H1 (cell line): ENCODE results near the gene RTL9. TPM values are rescaled to one million over a fixed set of nuclear protein-coding genes. Genes with fewer than 3 reads are reported as not detected.

ENCODE experiments used
- CTCF ChIA-PET: fragments of 300-600 bp; sonication (Branson Sonifier 250); formaldehyde crosslinking; loops from one replicate; lab custom pipeline; 2021; ENCODE audit not compliant: partially characterized antibody; lab: Charles Lee
- POLR2A ChIA-PET: fragments of 300-600 bp; sonication (Branson Sonifier 250); formaldehyde crosslinking; loops from one replicate; lab custom pipeline; 2021; ENCODE audit warnings: inconsistent platforms; ENCODE audit not compliant: partially characterized antibody; lab: Charles Lee
- DNase-seq, 2 experiments: peaks; one replicate each; pipeline versions ENCODE4 v3.0.0 to v3.0.0-alpha.2; 2010 to 2022; ENCODE audit warnings: low spot score in 2 of 2, low read depth in 1 of 2, mixed read lengths in 1 of 2
- FAIRE-seq: peaks from 2 replicates; lab custom pipeline; 2011; peaks lifted over from hg19 to GRCh38; lab: Jason Lieb, UNC
- H2AFZ ChIP-seq: 2 replicates; pipeline ENCODE4 v1.8.1; 2012; ENCODE audit warnings: low read length, inconsistent platforms
- H2AK5ac ChIP-seq: 2 replicates; pipeline ENCODE4 v1.6.1; 2013; ENCODE audit warnings: low read depth, low read length
- H2BK120ac ChIP-seq: replicated peaks from 2 replicates; pipeline ENCODE3; 2013; ENCODE audit warnings: low read depth, low read length, inconsistent platforms
- H2BK12ac ChIP-seq: 2 replicates; pipeline ENCODE4 v1.6.1; 2013; ENCODE audit warnings: low read depth, low read length
- H2BK15ac ChIP-seq: 2 replicates; pipeline ENCODE4 v1.6.1; 2013; ENCODE audit warnings: low read length
- H2BK20ac ChIP-seq: 2 replicates; pipeline ENCODE4 v1.6.1; 2013; ENCODE audit warnings: low read length
- H2BK5ac ChIP-seq: 2 replicates; pipeline ENCODE4 v1.6.1; 2013; ENCODE audit warnings: low read depth, low read length
- H3K14ac ChIP-seq: 2 replicates; pipeline ENCODE4 v1.6.1; 2013; ENCODE audit warnings: inconsistent platforms; ENCODE audit not compliant: insufficient read length
- H3K18ac ChIP-seq: 2 replicates; pipeline ENCODE4 v1.6.1; 2013; ENCODE audit warnings: low read length; ENCODE audit errors: extremely low read depth
- H3K23ac ChIP-seq: 2 replicates; pipeline ENCODE4 v1.6.1; 2013; ENCODE audit warnings: inconsistent platforms; ENCODE audit not compliant: insufficient read length
- H3K23me2 ChIP-seq: 2 replicates; pipeline ENCODE4 v1.6.1; 2013; ENCODE audit warnings: low read depth, low read length
- H3K27ac ChIP-seq: 2 replicates; pipeline ENCODE4 v1.6.1; 2011; ENCODE audit warnings: low read depth, low read length, inconsistent platforms
- H3K27me3 ChIP-seq, 4 experiments: replicated peaks in 1 of 4; 1 replicate in 1 of 4; 2 replicates in 3 of 4; pipeline versions ENCODE4 v1.6.1 to v1.8.1; 2011 to 2013; ENCODE audit warnings: low read length in 3 of 4, mild to moderate bottlenecking in 3 of 4, inconsistent platforms in 2 of 4, mixed read lengths in 2 of 4, moderate library complexity in 1 of 4; ENCODE audit not compliant: control insufficient read depth in 3 of 4, insufficient read depth in 3 of 4; ENCODE audit errors: extremely low read depth in 1 of 4
- H3K36me3 ChIP-seq, 4 experiments: 2 replicates each; pipeline versions ENCODE4 v1.6.1 to v1.8.1; 2011 to 2013; ENCODE audit warnings: mild to moderate bottlenecking in 4 of 4, low read length in 3 of 4, moderate library complexity in 2 of 4, control low read depth in 1 of 4, inconsistent platforms in 1 of 4; ENCODE audit not compliant: insufficient read depth in 4 of 4, control insufficient read depth in 2 of 4
- H3K4ac ChIP-seq: replicated peaks from 2 replicates; pipeline ENCODE3; 2013; ENCODE audit warnings: low read length, low read depth, mixed read lengths, inconsistent platforms; ENCODE audit not compliant: insufficient read length
- H3K4me1 ChIP-seq, 4 experiments: replicated peaks in 1 of 4; 1 replicate in 1 of 4; 2 replicates in 3 of 4; pipeline versions ENCODE4 v1.6.1 to v1.8.1; 2011 to 2013; ENCODE audit warnings: low read length in 3 of 4, inconsistent platforms in 2 of 4, mixed read lengths in 1 of 4; ENCODE audit not compliant: insufficient read depth in 4 of 4, control insufficient read depth in 3 of 4
- H3K4me2 ChIP-seq, 2 experiments: 2 replicates each; pipeline versions ENCODE4 v1.6.1 to v1.8.1; 2011 to 2013; ENCODE audit warnings: low read depth in 2 of 2, low read length in 2 of 2, control low read depth in 1 of 2, inconsistent platforms in 1 of 2, mild to moderate bottlenecking in 1 of 2; ENCODE audit not compliant: insufficient read depth in 1 of 2
- H3K4me3 ChIP-seq, 4 experiments: fragments of 200-600, 300-600 bp in 1 of 4; sonication (generic), shearing (Covaris generic), sonication (Bioruptor Twin) in 1 of 4; 2 replicates each; pipeline versions ENCODE4 v1.5.1 to v1.8.1; 2011 to 2016; ENCODE audit warnings: low read length in 4 of 4, low read depth in 3 of 4, control low read depth in 2 of 4, inconsistent platforms in 2 of 4, mild to moderate bottlenecking in 2 of 4, mixed read lengths in 1 of 4, moderate library complexity in 1 of 4; ENCODE audit not compliant: insufficient read depth in 2 of 4; ENCODE audit errors: extremely low read depth in 1 of 4
- H3K56ac ChIP-seq: replicated peaks from 2 replicates; pipeline ENCODE3; 2013; ENCODE audit warnings: low read depth, mild to moderate bottlenecking, mixed read lengths, low read length, inconsistent platforms; ENCODE audit not compliant: insufficient read length
- H3K79me1 ChIP-seq: 2 replicates; pipeline ENCODE4 v1.6.1; 2013; ENCODE audit warnings: low read depth, low read length, control low read depth
- H3K79me2 ChIP-seq, 2 experiments: 2 replicates each; pipeline versions ENCODE4 v1.6.1 to v1.8.1; 2012 to 2013; ENCODE audit warnings: low read length in 2 of 2, mild to moderate bottlenecking in 2 of 2, inconsistent platforms in 1 of 2; ENCODE audit not compliant: insufficient read depth in 2 of 2, control insufficient read depth in 1 of 2
- H3K9ac ChIP-seq, 4 experiments: replicated peaks in 1 of 4; 1 replicate in 1 of 4; 2 replicates in 3 of 4; pipeline versions ENCODE4 v1.6.1 to v1.8.1; 2011 to 2013; ENCODE audit warnings: low read depth in 3 of 4, low read length in 3 of 4, control low read depth in 2 of 4, mild to moderate bottlenecking in 2 of 4, moderate library complexity in 2 of 4, inconsistent platforms in 1 of 4; ENCODE audit errors: extremely low read depth in 1 of 4
- H3K9me3 ChIP-seq, 2 experiments: 2 replicates each; pipeline versions ENCODE4 v1.6.1 to v1.8.1; 2012 to 2013; ENCODE audit warnings: mild to moderate bottlenecking in 2 of 2, moderate library complexity in 2 of 2, control low read depth in 1 of 2, inconsistent platforms in 1 of 2, low read depth in 1 of 2, low read length in 1 of 2, mixed read lengths in 1 of 2; ENCODE audit not compliant: insufficient read depth in 2 of 2
- H4K20me1 ChIP-seq, 2 experiments: replicated peaks in 1 of 2; 2 replicates each; pipeline versions ENCODE3 to v1.8.1; 2011 to 2013; ENCODE audit warnings: inconsistent platforms in 2 of 2, low read length in 2 of 2, mild to moderate bottlenecking in 1 of 2; ENCODE audit not compliant: insufficient read depth in 2 of 2, control insufficient read depth in 1 of 2
- H4K5ac ChIP-seq: 2 replicates; pipeline ENCODE4 v1.6.1; 2013; ENCODE audit warnings: low read length, low read depth, mixed read lengths, inconsistent platforms; ENCODE audit not compliant: insufficient read length
- H4K8ac ChIP-seq: 2 replicates; pipeline ENCODE4 v1.8.0; 2013; ENCODE audit warnings: mild to moderate bottlenecking, moderate library complexity, low read length, inconsistent platforms; ENCODE audit not compliant: insufficient read depth; ENCODE audit errors: extremely low read depth
- H4K91ac ChIP-seq: replicated peaks from 2 replicates; pipeline ENCODE3; 2013; ENCODE audit warnings: low read length, mixed read lengths, inconsistent platforms; ENCODE audit not compliant: insufficient read length
- E2F6 ChIP-seq: IDR thresholded peaks from 2 replicates; pipeline ENCODE4 v1.6.1; 2012; ENCODE audit warnings: inconsistent platforms
- WGBS, 2 experiments: shearing (Covaris generic) in 1 of 2; methylation state at CpG; one replicate each; pipeline versions ENCODE4 v1.1.6 to v1.1.7; 2013 to 2015; ENCODE audit warnings: low lambda C conversion rate in 2 of 2, mixed read lengths in 2 of 2, inconsistent platforms in 1 of 2, low coverage in 1 of 2, missing lambda C conversion rate in 1 of 2; ENCODE audit not compliant: insufficient replicate concordance in 2 of 2, insufficient coverage in 1 of 2, insufficient read length in 1 of 2; ENCODE audit errors: extremely low coverage in 1 of 2, missing lambda C conversion rate in 1 of 2; 5-methylcytosine and 5-hydroxymethylcytosine counted together
- long read RNA-seq, 2 experiments: library from RNA in 1 of 2; library from capped mRNA in 1 of 2; stranded (forward); transcript quantifications; one replicate each; pipeline ENCODE4 v2.0.0, GENCODE V29; 2021; ENCODE audit warnings: inconsistent platforms in 1 of 2
- polyA minus RNA-seq, 3 experiments: library from RNA; depleted of rRNA, polyadenylated mRNA; stranded (reverse); fragments of >200 nt; gene quantifications; 1 replicate in 2 of 3; 2 replicates in 1 of 3; pipeline ENCODE4 v1.2.3, GENCODE V29; 2011
- polyA plus RNA-seq, 7 experiments: library from polyadenylated mRNA; depleted of rRNA in 3 of 7; stranded (reverse) in 5 of 7; unstranded in 2 of 7; fragments of >200 nt in 5 of 7; fragments of 200-250 nt in 2 of 7; gene quantifications; 1 replicate in 5 of 7; 2 replicates in 1 of 7; 4 replicates in 1 of 7; pipeline versions ENCODE4 v1.2.1 to v1.2.3, GENCODE V29; 2011 to 2013; ENCODE audit warnings: missing spikeins in 2 of 7, mixed read lengths in 2 of 7
- total RNA-seq: library from RNA; stranded (reverse); fragmentation: NEBNext Ultra II Directional; extraction: Animal tissue kit (Norgen Biotek cat#: 25700); gene quantifications from 2 replicates; pipeline ENCODE4 v1.2.1, GENCODE V29; 2021

The RTL9 gene
- 0.11 and 0.20 TPM in 2 replicates for total RNA-seq
- polyA plus RNA-seq (2011; rRNA removed) = 0.09 TPM in 2 replicates
- 0.05 TPM for polyA plus RNA-seq (2011; cell fraction: cytosol; rRNA removed)
- polyA plus RNA-seq (2011; cell fraction: nucleus; rRNA removed) = 0.10 TPM
- polyA plus RNA-seq (2012, experiment 1 of 2) = 0.08 to 0.13 TPM in 2 of 4 replicates, not detected in the others
- not detected for polyA plus RNA-seq (2012, experiment 2 of 2)
- 0.14 TPM for polyA plus RNA-seq (2013, experiment 1 of 2)
- 0.13 TPM for polyA plus RNA-seq (2013, experiment 2 of 2)
- polyA minus RNA-seq (2011; rRNA and poly(A)+ RNA removed) = not detected in 2 replicates
- polyA minus RNA-seq (2011; cell fraction: cytosol; rRNA and poly(A)+ RNA removed) = not detected
- 0.20 TPM for polyA minus RNA-seq (2011; cell fraction: nucleus; rRNA and poly(A)+ RNA removed)
- long read RNA-seq, experiment 1 = 0 reads
- long read RNA-seq, experiment 2 = 0 reads

- Histone ChIP-seq H3K9me3 (no peaks in the 10 kb centered on the region), H3K4me1 (no peaks in the 10 kb centered on the region), H2BK120ac (no peak within 1 kb of the TSS), H2BK20ac (no peak within 1 kb of the TSS), H3K79me1 (no peaks in the 10 kb centered on the region), H3K4me3 (no peak within 1 kb of the TSS), H3K18ac (no peak within 1 kb of the TSS), H3K4me2 (no peak within 1 kb of the TSS), H4K5ac (no peak within 1 kb of the TSS), H3K56ac (no peak within 1 kb of the TSS), H2AFZ (no peak within 1 kb of the TSS), H3K36me3 (no peaks in the 10 kb centered on the region), H2BK12ac (no peak within 1 kb of the TSS), H3K14ac (no peak within 1 kb of the TSS), H3K27me3 (no peaks in the 10 kb centered on the region), H3K79me2 (no peaks in the 10 kb centered on the region), H3K4ac (no peak within 1 kb of the TSS), H3K27ac (no peak within 1 kb of the TSS), H4K8ac (no peak within 1 kb of the TSS), H2AK5ac (no peak within 1 kb of the TSS), H3K23me2 (no peaks in the 10 kb centered on the region), H3K23ac (no peak within 1 kb of the TSS), H4K91ac (no peak within 1 kb of the TSS), H4K20me1 (no peaks in the 10 kb centered on the region), H3K9ac (no peak within 1 kb of the TSS), H2BK15ac (no peak within 1 kb of the TSS), H2BK5ac (no peak within 1 kb of the TSS)
- WGBS, 2 experiments = 96% methylated on average over 2 of the region's 2 CpGs; no CpG with 5 or more reads in 1 of the 2 experiments
- DNase-seq (no peak), FAIRE-seq (no peak)
- TF ChIP-seq E2F6 = no peak
- ChIA-PET POLR2A (no interaction called here), CTCF (interaction anchor here (0.6 to 1.8 kb wide), 3 partner anchors 15 to 58 kb away, joined by 3 to 7 read pairs (median 3); no protein-coding TSS in a partner anchor)
These were observed at the start of gene RTL9 for GRCh38 chrX:110358548-110358947. TSS of gene RTL9 (plus strand) at chrX:110358848. CDS start at chrX:110450618, 91,770 bp downstream.
